ENCODE data around the gene SCAF11. TPM values are rescaled to one million over a fixed set of nuclear protein-coding genes. Genes with fewer than 3 reads are reported as not detected.

The SCAF11 gene
- total RNA-seq, 4 donors from 2014 or later, result 124 to 145 (median 137) TPM

GRCh38 chr12:45991284-45992249 is 1.2 kb upstream of the SCAF11 start:
- TF ChIP-seq, protein P1, sequence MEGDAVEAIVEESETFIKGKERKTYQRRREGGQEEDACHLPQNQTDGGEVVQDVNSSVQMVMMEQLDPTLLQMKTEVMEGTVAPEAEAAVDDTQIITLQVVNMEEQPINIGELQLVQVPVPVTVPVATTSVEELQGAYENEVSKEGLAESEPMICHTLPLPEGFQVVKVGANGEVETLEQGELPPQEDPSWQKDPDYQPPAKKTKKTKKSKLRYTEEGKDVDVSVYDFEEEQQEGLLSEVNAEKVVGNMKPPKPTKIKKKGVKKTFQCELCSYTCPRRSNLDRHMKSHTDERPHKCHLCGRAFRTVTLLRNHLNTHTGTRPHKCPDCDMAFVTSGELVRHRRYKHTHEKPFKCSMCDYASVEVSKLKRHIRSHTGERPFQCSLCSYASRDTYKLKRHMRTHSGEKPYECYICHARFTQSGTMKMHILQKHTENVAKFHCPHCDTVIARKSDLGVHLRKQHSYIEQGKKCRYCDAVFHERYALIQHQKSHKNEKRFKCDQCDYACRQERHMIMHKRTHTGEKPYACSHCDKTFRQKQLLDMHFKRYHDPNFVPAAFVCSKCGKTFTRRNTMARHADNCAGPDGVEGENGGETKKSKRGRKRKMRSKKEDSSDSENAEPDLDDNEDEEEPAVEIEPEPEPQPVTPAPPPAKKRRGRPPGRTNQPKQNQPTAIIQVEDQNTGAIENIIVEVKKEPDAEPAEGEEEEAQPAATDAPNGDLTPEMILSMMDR (IDR thresholded peaks at IDR 0.05), result peak in 1 of 4 experiments; percentile 6
- TF ChIP-seq EP300 (IDR thresholded peaks at IDR 0.05) (no peak), POLR2A (IDR thresholded peaks at IDR 0.05) (peak; percentile 72 to 78), POLR2AphosphoS5 (IDR thresholded peaks at IDR 0.05) (peak; percentile 75)
- ATAC-seq, result peak; percentile 15
- Histone ChIP-seq H3K4me1 (peaks cover 12 to 35% (median 15%) of the 10 kb centered on the region in 3 donors), H3K27ac (peak overlapping the region; percentile 85 to 98 (median 95)), H3K27me3 (no peaks in the 10 kb centered on the region), H3K9me3 (no peaks in the 10 kb centered on the region), H3K4me3 (peak overlapping the region; percentile 78 to 88), H3K36me3 (no peaks in the 10 kb centered on the region)
- WGBS, 2 donors (ENCODE audit: low coverage in 1 of 2), result 0 to 3% methylated on average over 27 to 35 of the region's 71 CpGs

DNA sequence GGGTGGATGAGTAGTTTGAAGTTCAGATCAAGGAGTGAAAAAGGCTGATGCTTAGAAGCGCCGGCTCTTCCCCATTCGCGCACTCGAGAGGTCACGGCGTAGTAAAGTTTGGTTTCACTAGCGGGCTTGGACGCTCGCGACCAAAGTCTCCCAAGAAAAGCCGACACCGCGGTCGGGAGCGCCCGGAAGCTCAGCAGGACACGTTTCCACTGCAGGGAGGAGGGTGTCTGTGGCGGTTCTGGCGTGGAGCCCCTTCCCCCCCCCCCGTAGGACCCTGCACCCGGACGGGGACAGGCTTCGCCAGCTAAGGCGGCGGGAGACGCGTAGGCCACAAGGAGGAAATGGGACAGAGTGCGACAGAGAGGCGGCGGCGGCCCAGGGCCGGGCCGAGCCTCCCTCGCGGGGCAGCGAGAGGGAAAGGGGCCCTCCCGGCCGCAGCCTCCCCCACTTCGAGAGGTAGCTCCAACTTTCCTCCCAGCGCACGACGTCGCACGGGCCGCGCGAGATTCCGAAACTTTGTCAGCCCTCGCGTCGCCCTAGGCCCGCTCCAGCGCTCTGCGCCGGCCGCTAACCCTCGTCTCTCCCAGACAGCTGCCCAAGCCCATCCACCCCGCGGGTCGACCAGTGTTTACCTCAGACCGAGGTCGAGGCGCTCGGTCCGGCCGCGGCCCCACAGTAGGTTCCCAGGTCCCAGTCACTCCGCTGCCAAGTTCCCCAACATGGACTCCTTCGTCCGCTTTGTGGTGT is 480 bp downstream of the SCAF11 start:
- Histone ChIP-seq H3K27ac (peak overlapping the region; percentile 93 to 98 (median 96)), H3K4me1 (peaks cover 14 to 52% (median 23%) of the 10 kb centered on the region in 3 donors), H3K4me3 (peak overlapping the region; percentile 74 to 88), H3K36me3 (no peaks in the 10 kb centered on the region), H3K27me3 (no peaks in the 10 kb centered on the region), H3K9me3 (no peaks in the 10 kb centered on the region)
- ATAC-seq, result peak; percentile 40
- TF ChIP-seq POLR2AphosphoS5 (IDR thresholded peaks at IDR 0.05) (no peak), POLR2A (IDR thresholded peaks at IDR 0.05) (peak in 1 of 2 donors; percentile 38), EP300 (IDR thresholded peaks at IDR 0.05) (no peak)
- TF ChIP-seq, protein P1 (IDR thresholded peaks at IDR 0.05), result peak in 1 of 4 experiments; percentile 12
- 0% methylated on average over 5 of the region's 71 CpGs; no CpG with 5 or more reads in 1 of the 2 donors for WGBS, 2 donors (ENCODE audit: low coverage in 1 of 2)

DNA sequence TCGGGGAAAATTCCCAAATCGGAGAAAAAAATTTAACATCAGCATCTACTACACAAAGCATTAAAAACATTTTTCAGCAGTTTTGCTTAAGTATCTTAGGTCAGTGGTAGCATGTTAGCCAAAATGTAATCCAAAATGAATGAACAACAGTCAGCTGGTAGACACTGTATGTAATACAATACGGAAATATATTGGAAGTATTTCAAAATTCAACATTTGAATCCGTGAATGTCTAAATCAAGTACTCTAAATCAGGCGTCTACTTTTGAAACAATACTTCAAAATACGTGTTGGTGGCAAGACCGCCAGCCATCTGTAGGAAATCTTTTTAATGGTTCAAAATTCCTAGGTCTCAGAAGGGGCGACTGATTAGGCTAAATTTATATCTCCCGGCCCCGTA is 1.1 kb downstream of the SCAF11 start:
- H3K27ac ChIP-seq, result peak overlapping the region; percentile 93 to 98 (median 96)
- peak overlapping the region; percentile 74 to 88 for H3K4me3 ChIP-seq
- no peaks in the 10 kb centered on the region for H3K9me3 ChIP-seq
- peaks cover 14 to 58% (median 23%) of the 10 kb centered on the region in 3 donors for H3K4me1 ChIP-seq
- H3K36me3 ChIP-seq, result no peaks in the 10 kb centered on the region
- no peak for TF ChIP-seq POLR2AphosphoS5 (IDR thresholded peaks at IDR 0.05)
- TF ChIP-seq, protein P1 (IDR thresholded peaks at IDR 0.05), result no peak
- TF ChIP-seq EP300 (IDR thresholded peaks at IDR 0.05), result no peak
- no peak for TF ChIP-seq POLR2A (IDR thresholded peaks at IDR 0.05)
- WGBS, 2 donors (ENCODE audit: low coverage in 1 of 2), result 2 to 5% methylated on average over 8 to 10 of the region's 10 CpGs
- no peaks in the 10 kb centered on the region for H3K27me3 ChIP-seq
- no peak for ATAC-seq

- no peaks in the 10 kb centered on the region for H3K9me3 ChIP-seq
- peak overlapping the region in 1 of 2 donors; percentile 88 for H3K4me3 ChIP-seq
- TF ChIP-seq POLR2AphosphoS5 (IDR thresholded peaks at IDR 0.05) (no peak), EP300 (IDR thresholded peaks at IDR 0.05) (no peak), POLR2A (IDR thresholded peaks at IDR 0.05) (no peak)
- TF ChIP-seq, protein P1 (IDR thresholded peaks at IDR 0.05), result no peak
- ATAC-seq, result no peak
- peak overlapping the region in 3 of 4 donors; percentile 31 to 98 (median 93) for H3K27ac ChIP-seq
- H3K36me3 ChIP-seq, result no peaks in the 10 kb centered on the region
- no peaks in the 10 kb centered on the region for H3K27me3 ChIP-seq
- WGBS, 2 donors (ENCODE audit: low coverage in 1 of 2), result 21 to 33% methylated on average over 3 of the region's 3 CpGs
- peaks cover 16 to 67% (median 23%) of the 10 kb centered on the region in 3 donors for H3K4me1 ChIP-seq
Observed at GRCh38 chr12:45988264-45988663, 2.1 kb downstream of the SCAF11 start.
